ENCODE measurements around the gene PTK7.

PTK7 gene

GRCh38 chr6:43181621-43181941, 105.5 kb downstream of the PTK7 start:
- DNase-seq = no peak

DNA sequence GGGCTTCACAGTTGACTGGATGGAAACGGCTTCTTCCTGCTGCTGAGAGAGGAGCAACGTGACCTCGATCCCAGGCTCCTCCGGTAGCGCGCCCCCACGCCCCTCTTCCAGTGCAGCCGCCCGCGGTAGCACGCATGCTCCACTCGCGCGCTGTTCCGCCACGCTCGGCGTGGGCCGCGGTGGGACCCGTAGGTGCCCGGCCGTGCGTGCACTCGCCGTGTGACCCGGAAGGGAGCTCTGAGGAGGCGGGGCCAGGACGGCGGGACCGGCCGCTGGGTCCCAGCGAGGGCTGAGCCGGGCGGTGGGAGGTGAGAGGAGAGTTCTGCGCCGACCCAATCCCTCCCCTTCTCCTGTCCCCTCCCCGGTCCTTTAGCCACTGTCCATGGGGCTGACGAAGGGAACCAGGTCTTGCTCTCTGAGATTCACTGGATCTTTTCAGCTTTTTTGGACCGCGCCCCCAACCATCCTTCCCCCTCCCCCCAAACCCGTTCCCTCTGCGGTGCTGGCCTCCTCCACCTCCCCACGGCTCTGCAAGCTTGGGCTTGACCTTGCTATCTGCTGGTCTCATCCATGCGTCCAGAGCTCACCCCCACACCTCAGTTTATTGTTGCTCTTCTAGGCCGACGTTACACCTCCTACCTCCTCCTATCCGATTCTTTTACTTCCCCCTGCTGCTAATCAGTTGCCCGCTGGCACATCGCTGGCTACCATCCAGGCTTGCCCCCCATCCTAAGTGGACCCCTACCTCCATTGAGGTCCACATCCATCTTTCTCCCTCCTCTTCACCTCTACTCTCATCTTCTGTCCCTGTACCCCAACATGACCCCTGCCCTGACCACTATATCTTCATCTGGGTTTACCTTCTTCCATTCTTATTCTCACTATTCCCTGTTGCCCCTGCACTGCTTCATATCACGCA, 106.1 kb downstream of the PTK7 start, which contains the start of gene CUL9:
Gene CUL9 (plus strand): TSS at position 255 of the 919 bp plus-strand sequence. CDS start 2,115 bp downstream, outside the sequence.
- DNase-seq = peak; percentile 70

GRCh38 chr6:43183441-43183840, 107.3 kb downstream of the PTK7 start:
- DNase-seq = no peak

GRCh38 chr6:43184268-43184985, 108.3 kb downstream of the PTK7 start:
- DNase-seq = no peak

DNA sequence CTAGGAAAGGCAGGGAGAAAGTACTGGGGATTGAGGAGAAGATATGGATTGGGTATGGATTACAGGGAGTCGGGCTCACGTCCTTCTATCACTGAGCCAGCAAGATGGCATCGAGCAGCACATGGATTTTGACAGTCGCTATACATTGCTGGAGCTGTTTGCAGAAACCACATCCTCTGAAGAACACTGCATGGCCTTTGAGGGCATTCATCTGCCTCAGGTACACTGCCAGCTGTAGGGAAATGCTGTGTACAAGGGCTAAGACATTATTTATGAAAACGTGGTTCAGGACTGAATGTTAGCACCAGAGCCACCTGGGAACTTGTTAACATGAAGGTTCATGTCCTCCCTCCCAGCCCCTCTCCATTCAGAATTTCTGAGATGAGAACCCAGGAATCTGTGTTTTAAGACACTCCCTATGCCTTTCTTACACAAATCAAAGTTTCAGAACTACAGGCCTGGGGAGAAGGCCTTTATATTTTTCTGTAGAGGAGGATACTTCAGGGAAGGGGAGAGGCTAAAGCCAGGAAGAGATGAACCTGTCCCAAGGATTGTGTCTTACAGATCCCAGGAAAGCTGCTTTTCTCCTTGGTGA, 109.4 kb downstream of the PTK7 start:
- DNase-seq = no peak

GRCh38 chr6:43186019-43186418, 109.9 kb downstream of the PTK7 start:
- no peak for DNase-seq

GRCh38 chr6:43186706-43187105, 110.6 kb downstream of the PTK7 start:
- no peak for DNase-seq

- DNase-seq = no peak
Measured at GRCh38 chr6:43187821-43188220, 111.7 kb downstream of the PTK7 start.

DNA sequence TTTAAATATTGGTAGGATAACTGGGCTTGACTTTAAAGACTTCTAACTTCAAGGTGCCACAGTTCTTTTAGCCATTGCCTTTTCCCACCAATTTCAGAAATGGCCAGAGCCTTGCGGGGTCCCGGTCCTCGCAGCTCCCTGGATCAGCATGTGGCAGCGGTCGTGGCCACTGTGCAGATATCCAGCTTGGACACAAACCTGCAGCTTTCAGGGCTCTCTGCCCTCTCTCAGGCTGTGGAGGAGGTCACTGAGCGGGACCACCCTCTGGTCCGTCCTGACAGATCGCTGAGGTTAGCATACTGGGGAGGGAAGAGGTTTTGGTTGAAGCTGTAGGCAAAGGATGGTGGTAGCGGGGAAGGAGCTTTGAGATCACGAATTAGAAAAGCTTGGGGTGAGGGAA, 112.3 kb downstream of the PTK7 start:
- DNase-seq = no peak

DNA sequence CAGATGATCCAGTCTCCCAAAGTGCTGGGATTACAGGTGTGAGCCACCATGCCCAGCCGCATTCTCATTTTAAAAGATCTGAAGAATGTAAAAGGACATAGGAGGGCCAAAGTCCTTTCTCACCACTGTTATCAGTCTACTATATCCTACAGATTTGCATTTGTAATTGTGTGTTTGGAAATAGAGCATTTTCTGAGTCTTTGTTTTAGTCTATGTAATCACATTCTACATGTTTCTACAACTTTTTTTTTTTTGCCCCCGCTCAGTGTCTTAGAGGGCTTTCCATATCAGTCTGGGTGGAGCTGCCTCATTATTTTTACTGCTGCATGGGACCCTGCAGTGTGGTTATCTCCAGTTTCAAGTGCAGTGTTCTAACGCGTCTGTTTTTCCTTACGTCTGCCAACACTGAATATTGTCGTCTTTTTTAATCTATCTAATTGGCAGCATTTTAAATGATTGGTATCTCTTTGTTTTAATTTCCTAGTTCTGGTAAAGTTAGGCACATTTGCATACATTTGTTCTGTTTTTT, 113.7 kb downstream of the PTK7 start:
- no peak for DNase-seq

GRCh38 chr6:43192911-43193310, 116.8 kb downstream of the PTK7 start:
- no peak for DNase-seq

DNA sequence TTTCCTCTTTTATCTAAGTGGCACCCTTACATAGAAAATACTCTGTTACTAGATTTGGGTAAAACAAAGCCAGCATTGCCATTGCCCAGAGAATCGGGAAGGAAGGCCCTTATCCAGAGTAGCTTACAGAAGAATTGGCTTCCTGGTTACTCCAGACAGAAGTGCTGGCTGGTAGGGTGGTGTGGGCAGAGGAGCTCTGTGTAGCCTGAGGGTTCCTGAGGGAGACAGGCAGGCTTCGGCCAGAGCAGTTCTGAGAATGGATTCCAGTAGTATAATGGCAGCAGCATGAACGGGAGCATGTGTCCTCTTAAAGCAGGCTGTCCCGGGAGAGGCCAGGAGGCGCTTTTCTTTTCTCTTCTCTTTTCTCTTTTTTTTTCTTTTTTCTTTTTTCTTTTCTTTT, 117.8 kb downstream of the PTK7 start:
- no peak for DNase-seq

DNA sequence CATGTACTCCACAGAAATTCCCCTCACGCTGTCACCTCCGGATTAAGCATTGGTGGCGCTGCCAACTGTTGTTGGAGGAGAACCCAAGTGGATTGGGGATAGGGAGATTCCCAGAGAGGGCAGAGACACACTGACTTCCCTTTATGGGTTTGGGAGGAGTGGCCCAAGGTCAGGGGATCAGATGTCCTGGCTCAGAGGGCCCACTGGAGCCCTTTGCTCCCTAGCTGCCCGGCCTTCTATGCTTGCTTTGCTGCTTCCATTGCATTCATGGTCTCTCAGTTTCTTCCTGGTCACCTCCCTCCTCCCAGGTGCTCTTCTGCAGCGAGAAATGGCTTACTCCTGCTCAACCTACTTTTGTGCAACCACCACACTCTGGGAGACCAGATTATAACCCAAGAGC, 120.2 kb downstream of the PTK7 start:
- no peak for DNase-seq

GRCh38 chr6:43199912-43200311, 123.8 kb downstream of the PTK7 start:
- no peak for DNase-seq

DNA sequence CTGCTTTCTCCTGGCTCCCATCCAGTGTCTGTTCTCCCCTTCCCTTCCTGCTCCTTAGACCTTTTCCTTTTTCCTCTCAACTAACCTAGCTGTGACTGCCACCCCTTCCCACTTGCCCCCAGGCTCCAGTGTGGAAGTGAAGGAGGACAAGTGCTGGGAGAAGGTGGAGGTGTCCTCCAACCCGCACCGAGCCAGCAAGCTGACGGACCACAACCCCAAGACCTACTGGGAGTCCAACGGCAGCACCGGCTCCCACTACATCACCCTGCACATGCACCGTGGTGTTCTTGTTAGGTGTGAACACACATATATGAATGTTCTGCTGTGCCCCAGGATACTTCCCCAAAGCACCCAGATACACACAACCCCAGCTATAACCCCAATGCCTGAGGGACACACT, 124.4 kb downstream of the PTK7 start:
- no peak for DNase-seq

GRCh38 chr6:43202451-43202850, 126.3 kb downstream of the PTK7 start:
- no peak for DNase-seq

DNA sequence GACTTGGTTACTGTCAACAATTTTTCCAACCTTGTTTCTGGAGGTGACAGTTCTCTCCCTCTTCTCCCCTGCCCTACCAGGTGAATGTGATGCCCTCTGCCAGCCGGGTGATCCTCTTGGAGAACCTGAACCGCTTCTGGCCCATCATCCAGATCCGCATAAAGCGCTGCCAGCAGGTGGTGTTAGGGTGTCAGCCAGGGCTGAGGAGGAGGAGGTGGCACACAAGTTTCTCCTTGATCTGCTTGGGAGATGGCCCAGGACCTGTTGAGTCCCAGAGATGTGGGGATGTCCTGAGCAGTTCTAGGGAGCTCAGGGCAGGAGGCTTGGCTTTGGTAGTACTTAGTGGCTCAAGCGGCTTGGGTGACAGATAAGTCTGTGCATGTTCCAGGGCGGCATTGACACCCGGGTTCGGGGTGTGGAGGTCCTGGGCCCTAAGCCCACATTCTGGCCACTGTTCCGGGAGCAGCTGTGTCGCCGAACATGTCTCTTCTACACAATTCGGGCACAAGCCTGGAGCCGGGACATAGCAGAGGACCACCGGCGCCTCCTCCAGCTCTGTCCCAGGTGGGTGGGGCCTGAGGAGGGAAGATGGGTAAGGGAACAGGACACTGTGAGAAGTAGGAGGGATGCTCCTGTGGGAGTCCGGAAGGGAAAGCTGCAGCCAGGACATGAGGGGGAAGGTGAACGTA, 127.1 kb downstream of the PTK7 start:
- no peak for DNase-seq

DNA sequence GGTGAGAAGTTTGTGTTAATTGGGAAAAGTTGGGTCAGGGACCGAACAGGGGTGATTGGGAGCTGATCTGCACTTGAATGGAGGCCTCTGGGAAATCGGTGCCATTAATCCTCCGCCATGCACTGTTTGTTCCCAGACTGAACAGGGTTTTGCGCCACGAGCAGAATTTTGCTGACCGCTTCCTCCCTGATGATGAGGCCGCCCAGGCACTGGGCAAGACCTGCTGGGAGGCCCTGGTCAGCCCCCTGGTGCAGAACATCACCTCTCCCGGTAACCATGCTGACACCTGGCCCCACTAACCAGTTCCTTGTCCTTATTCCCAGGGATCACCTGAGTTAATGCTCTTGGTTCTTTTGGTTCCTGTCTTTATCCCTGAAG, 127.6 kb downstream of the PTK7 start:
- DNase-seq = no peak

GRCh38 chr6:43204271-43205105, 128.4 kb downstream of the PTK7 start:
- no peak for DNase-seq

DNA sequence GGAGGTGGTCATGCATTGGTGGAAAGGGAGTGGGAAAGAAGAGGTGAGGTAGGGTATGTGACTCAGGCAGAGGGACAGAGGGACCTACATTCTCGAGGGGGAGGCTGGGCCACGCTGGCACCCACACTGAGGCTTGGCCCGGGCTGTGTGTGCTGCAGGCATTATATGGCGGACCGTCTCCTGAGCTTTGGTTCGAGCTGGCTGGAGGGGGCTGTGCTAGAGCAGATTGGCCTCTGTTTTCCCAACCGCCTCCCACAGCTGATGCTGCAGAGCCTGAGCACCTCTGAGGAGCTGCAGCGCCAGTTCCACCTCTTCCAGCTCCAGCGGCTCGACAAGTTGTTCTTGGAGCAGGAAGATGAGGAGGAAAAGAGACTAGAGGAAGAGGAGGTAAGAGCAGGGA, 129.7 kb downstream of the PTK7 start:
- DNase-seq = no peak

GRCh38 chr6:43207286-43207685, 131.2 kb downstream of the PTK7 start:
- no peak for DNase-seq

Measured in T-helper 9 cell (primary cell).